Fibroblast of pulmonary artery (primary cell): ENCODE measurements around the gene CKMT2.

Experiments used
- DNase-seq: peaks from one replicate; pipeline ENCODE4 v3.0.0-alpha.2; 2010; ENCODE audit warnings: low read depth
- H3K4me3 ChIP-seq: replicated peaks from 2 replicates; pipeline ENCODE4 v1.5.1; 2011; ENCODE audit warnings: low read depth, mild to moderate bottlenecking, control low read depth, low read length, moderate library complexity
- TF ChIP-seq, protein P1 (sequence below): IDR thresholded peaks from 2 replicates; pipeline ENCODE4 v1.5.1; 2011; ENCODE audit warnings: mild to moderate bottlenecking, control low read depth, low read length, inconsistent platforms; ENCODE audit errors: missing control alignments

The CKMT2 gene

DNA sequence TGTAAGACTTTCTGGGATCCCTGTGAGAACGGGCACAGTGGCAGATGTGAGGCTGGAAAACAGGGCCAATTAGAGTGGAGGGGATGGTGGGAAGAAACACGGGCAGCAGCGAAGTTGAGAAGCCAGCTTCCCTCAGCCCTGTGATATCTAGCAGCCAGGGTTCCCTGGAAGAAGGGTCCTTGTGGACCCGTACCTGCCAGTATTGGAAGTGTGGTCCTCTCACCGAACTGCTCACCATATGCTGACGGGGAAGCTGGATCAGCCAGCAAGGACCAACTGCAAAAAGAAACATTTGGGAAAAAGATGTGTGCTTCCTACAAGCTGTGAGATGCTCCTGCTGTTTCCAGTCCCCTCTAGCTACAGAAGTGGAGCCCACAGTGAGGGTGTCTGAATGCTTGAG, 13.6 kb downstream of the CKMT2 start:
- H3K4me3 ChIP-seq: no peak overlapping the region
- TF ChIP-seq, protein P1, sequence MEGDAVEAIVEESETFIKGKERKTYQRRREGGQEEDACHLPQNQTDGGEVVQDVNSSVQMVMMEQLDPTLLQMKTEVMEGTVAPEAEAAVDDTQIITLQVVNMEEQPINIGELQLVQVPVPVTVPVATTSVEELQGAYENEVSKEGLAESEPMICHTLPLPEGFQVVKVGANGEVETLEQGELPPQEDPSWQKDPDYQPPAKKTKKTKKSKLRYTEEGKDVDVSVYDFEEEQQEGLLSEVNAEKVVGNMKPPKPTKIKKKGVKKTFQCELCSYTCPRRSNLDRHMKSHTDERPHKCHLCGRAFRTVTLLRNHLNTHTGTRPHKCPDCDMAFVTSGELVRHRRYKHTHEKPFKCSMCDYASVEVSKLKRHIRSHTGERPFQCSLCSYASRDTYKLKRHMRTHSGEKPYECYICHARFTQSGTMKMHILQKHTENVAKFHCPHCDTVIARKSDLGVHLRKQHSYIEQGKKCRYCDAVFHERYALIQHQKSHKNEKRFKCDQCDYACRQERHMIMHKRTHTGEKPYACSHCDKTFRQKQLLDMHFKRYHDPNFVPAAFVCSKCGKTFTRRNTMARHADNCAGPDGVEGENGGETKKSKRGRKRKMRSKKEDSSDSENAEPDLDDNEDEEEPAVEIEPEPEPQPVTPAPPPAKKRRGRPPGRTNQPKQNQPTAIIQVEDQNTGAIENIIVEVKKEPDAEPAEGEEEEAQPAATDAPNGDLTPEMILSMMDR: no peak

DNA sequence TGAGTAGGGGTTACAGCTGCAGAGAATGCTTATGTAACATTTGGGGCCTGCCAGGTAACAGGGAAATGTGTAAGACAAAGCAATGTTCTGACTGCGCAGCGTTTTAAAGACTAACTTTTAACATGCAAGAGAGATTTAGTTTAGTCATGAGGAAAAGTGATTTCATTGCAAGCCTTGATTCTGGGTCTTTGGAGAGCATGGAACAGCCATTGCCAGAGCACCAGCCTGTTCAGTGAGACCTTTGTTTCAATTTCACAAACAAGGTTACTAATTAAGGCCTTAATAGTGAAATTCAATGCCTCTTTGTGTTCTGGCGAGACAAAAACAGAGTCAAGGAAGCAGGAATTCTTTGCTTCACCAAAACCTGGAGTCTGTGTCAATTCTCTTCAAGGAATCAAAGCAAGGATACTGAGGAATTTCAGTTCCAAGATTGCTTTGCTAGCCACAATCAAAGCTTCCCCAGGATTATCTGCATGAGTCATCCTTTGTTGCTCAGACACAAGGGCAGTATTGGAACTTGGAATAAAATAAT, 14.4 kb downstream of the CKMT2 start:
- H3K4me3 ChIP-seq: no peak overlapping the region
- peak; percentile 63 for DNase-seq
- TF ChIP-seq, protein P1: no peak

More for the DNA sequence above, 13.6 kb downstream of the CKMT2 start:
- no peak for DNase-seq

DNA sequence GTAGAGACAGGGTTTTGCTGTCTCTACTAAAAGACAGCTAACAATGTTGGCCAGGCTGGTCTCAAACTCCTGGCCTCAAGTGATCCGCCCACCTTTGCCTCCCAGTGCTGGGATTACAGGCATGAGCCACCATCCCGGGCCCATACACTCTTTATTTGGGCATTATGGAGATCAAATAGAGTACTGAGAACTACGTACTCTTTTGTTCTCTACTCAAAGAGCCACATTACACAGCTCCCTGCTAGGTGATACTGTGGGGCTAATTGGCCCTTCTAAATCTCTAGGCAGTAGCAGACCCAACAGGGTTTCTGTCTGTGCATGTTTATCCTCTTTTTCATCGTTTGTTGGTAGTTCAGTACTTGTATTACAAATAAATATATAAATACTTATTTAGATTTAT, 16.1 kb downstream of the CKMT2 start:
- no peak for DNase-seq
- H3K4me3 ChIP-seq: no peak overlapping the region
- TF ChIP-seq, protein P1: no peak

DNA sequence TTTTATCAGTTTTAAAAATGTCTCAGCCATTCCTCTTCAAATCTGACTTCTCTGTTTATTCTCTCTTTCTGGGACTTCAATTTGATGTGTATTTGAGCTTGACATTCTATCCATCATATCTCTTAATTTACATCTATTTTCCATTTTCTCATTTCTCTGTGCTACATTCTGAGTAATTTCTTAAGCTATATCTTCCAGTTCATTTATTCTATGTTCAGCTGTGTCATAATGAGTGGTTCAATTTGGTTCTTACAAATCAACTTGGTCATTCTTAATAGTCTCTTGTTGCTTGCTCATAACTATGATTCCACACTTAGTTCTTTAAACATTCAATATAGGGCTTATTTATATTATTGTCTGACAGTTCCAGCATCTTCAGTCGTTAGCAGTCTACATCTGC, 16.9 kb downstream of the CKMT2 start:
- no peak overlapping the region for H3K4me3 ChIP-seq
- DNase-seq: no peak
- TF ChIP-seq, protein P1: no peak

DNA sequence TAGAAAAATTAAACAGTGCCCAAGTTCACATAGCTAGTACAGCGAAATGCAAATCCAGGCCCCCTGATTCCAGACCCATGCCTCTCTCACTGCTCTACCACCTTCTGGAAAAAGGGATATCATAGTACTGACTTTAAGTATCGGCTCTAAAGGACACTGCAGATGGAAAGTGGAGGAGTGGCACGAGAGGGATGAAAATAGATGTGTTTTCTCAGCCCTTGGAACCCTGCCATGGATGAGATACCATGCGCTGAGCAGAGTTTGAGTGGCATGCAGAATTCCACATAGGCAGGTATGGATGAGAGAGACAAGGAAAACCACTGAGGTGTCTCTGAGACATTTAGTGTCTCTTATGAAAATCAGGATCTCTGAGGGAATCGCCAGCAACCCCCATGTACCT, 18.8 kb downstream of the CKMT2 start:
- DNase-seq: no peak
- H3K4me3 ChIP-seq: no peak overlapping the region
- TF ChIP-seq, protein P1: no peak

DNA sequence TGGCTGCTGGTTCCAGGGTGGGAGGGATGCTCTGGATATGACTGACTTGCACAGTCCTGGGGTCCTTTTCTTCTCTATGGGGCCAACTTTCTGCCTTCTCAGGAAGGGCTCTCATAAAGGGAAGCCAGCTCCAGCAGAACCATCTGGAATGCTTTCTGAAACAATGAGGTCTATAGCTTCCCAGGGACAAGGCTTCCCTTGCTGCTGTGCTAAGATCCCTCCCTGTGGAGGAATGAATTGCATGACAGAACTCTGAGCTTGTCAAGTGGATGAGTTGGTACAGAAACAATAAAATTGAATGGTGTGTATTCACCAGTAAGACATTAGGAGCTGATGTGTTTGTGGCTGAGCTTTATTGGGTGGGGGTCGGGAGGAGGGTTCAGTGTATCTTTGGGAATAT, 19.8 kb downstream of the CKMT2 start:
- TF ChIP-seq, protein P1: no peak
- DNase-seq: no peak
- no peak overlapping the region for H3K4me3 ChIP-seq

DNA sequence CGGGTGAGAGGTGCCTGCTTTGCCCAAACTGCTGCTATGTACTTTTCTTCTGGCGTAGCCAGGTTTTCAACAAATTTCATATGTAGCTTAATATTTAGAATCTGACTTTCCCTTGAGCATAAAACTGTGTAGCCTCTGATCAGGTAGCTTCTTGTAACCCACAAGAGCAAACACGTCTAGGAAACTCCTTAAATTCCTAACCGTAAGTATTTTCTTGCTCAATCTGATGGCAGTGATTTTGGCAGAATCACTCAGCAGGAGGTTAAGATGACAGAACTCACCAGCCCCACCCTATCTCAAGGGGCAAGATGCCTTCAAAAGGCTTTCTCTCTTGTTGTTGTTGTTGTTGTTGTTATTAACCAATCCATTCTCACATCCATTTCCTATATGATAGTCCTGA, 20.8 kb downstream of the CKMT2 start:
- TF ChIP-seq, protein P1: no peak

More for the DNA sequence above, 20.8 kb downstream of the CKMT2 start:
- no peak for DNase-seq
- no peak overlapping the region for H3K4me3 ChIP-seq
